HG02884 (cell line): ENCODE measurements around the gene IFTAP.
A peak's percentile ranks its signal among the peaks of the same experiment; 100 is the strongest.
"Not testable (repeated sequence)": the region's sequence is repeated elsewhere in the genome, so short reads cannot be mapped to it uniquely, and the experiment has no call there.

Experiments
- ATAC-seq: cut with Tn5 transposase; IDR thresholded peaks from one replicate; pipeline ENCODE4 v1.9.1; 2021; ENCODE audit warnings: mild to moderate bottlenecking, moderate library complexity; ENCODE audit not compliant: unreplicated experiment

Gene IFTAP, protein sequence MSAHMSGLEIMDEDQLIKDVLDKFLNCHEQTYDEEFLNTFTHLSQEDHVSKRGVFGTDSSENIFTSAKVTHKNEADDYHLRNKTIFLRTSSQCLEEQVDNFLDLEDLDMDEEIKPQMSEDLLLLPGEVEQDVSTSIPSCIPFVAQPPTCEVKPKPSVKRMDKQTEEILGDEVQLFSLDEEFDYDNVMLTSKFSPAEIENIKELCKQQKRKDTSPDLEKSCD

GRCh38 chr11:36594316-36594989, at the start of gene IFTAP:
IFTAP (plus strand) TSS chr11:36594502; CDS start chr11:36610104, 15,602 bp downstream.
- ATAC-seq = peak; percentile 60

DNA sequence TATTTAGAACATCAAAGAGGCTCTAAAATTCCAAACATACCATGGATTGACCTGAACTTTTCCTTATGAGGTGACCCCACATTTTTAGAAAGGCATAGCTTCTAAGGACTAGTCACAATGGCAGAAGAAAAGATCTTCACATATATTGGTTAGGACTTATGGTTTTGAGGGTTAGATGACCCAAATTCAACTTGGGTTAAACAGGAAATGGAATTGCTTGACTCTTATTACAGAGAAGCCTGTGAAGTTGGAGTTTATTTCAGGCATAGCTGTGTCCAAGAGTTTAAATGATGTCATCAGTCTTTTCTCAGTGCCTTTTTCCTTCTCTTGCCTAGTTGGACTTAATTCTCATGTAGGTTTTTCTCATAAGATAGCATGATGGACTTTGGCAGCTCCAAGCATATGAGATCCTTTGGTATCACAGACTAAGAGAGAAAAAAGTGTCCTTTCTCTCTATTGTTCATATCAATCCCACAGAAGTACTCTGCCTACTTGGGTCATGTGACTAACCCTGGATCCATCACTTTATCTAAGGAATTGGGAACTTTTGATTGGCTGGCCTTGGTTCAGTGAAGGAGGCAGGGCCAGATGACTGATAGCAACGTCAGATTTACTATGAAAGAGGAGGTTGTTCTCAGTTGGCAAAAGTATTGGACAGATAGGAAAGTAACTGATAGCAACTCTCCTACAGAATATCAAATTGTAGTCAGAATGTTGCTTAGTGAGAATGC, 43.8 kb upstream of the IFTAP start:
- no peak for ATAC-seq

GRCh38 chr11:36557390-36557789, 36.9 kb upstream of the IFTAP start:
- ATAC-seq = not testable (repeated sequence)

GRCh38 chr11:36557991-36558390, 36.3 kb upstream of the IFTAP start:
- ATAC-seq = no peak

DNA sequence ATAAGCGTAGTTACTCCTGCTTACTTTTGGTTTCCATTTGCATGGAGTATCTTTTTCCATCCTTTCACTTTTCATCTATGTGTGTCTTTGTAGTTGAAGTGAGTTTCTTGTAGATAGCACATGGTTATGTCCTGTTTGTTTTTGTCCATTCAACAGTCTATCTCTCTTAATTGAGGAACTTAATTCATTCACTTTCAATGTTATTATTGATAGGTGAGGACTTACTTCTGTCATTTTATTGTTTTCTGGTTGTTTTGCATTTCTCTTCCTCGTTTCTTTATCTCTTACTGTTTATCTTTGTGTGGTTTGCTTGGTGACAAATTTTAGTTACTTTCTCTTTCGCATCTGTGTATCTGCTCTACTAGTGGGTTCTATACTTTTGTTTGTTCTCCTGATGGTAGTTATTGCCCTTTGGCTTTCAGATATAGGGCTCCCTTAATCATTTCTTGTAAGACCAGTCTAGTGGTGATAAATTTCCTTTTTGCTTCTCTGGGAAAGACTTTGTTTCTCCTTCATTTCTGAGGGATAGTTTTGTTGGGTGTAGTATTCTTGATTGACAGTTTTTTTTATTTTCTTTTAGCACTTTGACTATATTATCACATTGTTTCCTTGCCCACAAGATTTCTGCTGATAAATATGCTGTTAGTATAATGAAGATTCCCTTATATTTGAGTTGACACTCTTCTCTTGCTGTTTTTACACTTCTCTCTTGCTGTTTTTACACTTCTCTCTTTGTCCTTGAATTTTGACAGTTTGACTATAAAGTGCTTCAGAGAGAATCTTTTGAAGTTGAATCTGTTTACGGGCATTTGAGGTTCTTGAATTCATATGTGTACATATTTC, 35.5 kb upstream of the IFTAP start:
- ATAC-seq = peak; percentile 97

GRCh38 chr11:36564376-36565030, 29.8 kb upstream of the IFTAP start:
- ATAC-seq = peak; percentile 68

GRCh38 chr11:36565031-36565610, 29.2 kb upstream of the IFTAP start:
- ATAC-seq = no peak

DNA sequence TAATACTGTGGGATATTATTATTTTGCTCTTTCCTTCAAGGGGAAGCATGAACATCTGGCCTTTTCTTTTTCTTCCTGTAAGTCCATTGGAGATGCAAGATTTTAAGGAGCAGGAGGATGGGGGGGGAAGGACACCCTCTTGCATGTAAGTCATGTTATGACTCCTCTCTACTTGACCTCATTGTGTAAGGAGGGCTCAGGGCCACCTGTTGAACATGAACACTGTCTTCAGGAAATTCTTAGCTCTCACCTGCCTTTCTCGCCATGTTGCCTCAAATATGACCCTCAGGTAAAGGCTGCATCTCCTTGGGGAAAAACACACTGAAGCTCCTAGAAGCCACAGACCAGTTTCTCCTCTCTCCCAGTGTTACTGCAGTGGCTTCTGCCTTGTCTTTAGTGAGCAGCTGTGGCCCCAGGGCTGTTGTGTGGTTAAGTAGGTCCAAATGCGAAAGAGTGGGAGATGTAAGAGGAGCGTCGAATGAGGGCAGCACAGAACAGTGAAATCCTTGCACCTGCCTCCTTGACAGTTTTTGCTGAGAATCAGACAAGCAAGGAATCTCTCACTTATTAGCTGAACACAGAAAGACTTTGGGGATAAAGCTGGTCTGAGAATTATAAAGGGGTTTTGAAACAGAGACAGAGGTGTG, 27.8 kb upstream of the IFTAP start:
- no peak for ATAC-seq

GRCh38 chr11:36567694-36568093, 26.6 kb upstream of the IFTAP start, which contains the start of gene RAG1:
RAG1 (plus strand) TSS chr11:36568007; CDS start chr11:36573305, 5,298 bp downstream.
- no peak for ATAC-seq

DNA sequence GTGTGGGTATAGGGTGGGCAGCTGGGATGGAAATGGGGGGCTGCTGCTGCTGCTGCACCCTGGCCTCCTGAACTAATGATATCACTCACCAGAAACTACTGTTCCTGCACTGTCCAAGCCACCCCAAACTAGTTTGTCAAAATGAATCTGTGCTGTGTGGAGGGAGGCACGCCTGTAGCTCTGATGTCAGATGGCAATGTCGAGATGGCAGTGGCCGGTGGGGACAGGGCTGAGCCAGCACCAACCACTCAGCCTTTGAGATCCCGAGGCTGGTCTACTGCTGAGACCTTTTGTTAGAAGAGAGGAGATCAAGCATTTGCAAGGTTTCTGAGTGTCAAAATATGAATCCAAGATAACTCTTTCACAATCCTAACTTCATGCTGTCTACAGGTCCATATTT, 25.2 kb upstream of the IFTAP start:
- no peak for ATAC-seq

DNA sequence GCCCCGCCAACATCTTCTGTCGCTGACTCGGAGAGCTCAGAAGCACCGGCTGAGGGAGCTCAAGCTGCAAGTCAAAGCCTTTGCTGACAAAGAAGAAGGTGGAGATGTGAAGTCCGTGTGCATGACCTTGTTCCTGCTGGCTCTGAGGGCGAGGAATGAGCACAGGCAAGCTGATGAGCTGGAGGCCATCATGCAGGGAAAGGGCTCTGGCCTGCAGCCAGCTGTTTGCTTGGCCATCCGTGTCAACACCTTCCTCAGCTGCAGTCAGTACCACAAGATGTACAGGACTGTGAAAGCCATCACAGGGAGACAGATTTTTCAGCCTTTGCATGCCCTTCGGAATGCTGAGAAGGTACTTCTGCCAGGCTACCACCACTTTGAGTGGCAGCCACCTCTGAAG, 19.8 kb upstream of the IFTAP start:
- ATAC-seq = no peak

- ATAC-seq = no peak
Measured at GRCh38 chr11:36577373-36577772, 16.9 kb upstream of the IFTAP start.

DNA sequence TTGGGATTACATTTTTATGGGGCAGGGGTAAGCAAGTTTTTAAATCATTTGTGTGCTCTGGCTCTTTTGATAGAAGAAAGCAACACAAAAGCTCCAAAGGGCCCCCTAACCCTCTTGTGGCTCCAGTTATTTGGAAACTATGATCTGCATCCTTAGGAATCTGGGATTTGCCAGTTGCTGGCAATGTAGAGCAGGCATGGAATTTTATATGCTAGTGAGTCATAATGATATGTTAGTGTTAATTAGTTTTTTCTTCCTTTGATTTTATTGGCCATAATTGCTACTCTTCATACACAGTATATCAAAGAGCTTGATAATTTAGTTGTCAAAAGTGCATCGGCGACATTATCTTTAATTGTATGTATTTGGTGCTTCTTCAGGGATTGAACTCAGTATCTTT, 16.4 kb upstream of the IFTAP start:
- ATAC-seq = no peak

GRCh38 chr11:36578458-36578857, 15.8 kb upstream of the IFTAP start:
- no peak for ATAC-seq

DNA sequence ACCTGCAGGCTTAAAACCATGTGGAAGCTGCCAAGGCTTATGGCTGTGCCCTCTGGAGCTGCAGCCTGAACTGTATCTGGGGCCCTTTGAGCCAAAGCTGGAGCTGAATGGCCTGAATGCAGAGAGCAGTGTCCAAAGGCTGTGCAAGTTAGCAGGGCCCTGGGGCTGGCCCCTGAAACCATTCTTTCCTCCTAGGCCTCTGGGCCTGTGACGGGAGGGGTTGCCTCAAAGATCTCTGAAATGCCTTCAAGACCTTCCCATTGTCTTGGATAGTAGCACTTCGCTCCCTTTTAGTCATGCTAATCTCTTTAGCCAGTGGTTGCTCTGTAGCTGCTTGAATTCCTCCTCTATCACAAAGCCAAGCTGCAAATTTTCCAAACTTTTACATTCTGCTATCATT, 12.8 kb upstream of the IFTAP start:
- no peak for ATAC-seq

- ATAC-seq = no peak
Measured at GRCh38 chr11:36583667-36584066, 10.6 kb upstream of the IFTAP start.

DNA sequence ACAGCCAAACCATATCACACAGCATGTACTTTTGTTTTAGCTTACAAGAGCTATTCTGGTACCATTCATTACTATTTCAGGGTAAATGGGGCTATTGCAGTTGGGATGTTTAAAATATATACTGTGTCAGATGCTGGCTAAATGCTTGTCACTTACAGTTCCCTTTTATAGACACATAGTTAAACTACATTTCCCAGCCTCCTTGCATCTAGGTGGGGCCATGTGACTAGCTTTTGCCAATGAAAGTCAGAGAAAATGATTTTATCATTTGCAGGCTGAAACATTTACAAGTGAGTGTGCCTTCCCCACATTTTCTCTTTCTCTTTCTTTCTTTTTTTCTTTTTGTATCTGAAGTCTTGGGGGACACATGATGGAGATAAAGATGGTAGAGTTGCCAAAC, 7.8 kb upstream of the IFTAP start:
- ATAC-seq = peak; percentile 68

- no peak for ATAC-seq
Measured at GRCh38 chr11:36588099-36588498, 6.2 kb upstream of the IFTAP start.

DNA sequence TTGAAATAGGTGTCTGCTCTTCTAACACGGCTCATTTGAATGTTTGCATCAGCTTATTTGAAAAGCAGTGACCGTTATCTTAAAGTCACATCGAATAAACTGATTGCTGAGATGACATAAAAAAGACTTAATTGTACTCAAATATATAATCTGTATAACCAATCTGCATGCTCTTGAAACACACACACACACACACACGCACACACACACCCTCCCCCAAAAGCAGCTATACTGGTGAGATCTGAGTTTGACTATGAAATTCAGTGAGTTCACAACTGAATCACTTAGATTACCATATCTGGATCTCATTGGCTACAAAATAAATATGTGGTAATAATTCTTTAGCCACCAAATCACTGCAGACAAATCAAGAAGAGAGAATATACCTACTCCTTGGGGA, 3.8 kb upstream of the IFTAP start:
- no peak for ATAC-seq

GRCh38 chr11:36591433-36591832, 2.9 kb upstream of the IFTAP start:
- ATAC-seq = no peak
